Caco-2 (cell line): ENCODE data around the gene AGTPBP1. TPM values are rescaled to one million over a fixed set of nuclear protein-coding genes. Genes with fewer than 3 reads are reported as not detected.

Experiments used
- BruUV-seq: library from RNA; stranded (reverse); fragments of 400-500 nt; replicated peaks from 2 replicates; lab custom pipeline; 2021; lab: Mats Ljungman, UMichigan
- CTCF ChIA-PET: fragments of 300-600 bp; sonication (Branson Sonifier 250); formaldehyde crosslinking; loops from one replicate; lab custom pipeline; 2022; ENCODE audit warnings: antibody characterized with exemption; lab: Charles Lee
- POLR2A ChIA-PET: fragments of 300-600 bp; sonication (Branson Sonifier 250); formaldehyde crosslinking; loops from one replicate; lab custom pipeline; 2022; ENCODE audit warnings: antibody characterized with exemption; lab: Charles Lee
- DNase-seq, 2 experiments: peaks; one replicate each; pipeline versions ENCODE4 v3.0.0 to v3.0.0-alpha.2; 2020 to 2022
- H3K27me3 ChIP-seq: replicated peaks from 2 replicates; pipeline ENCODE4 v1.6.0; 2011; ENCODE audit warnings: low read length; ENCODE audit not compliant: control insufficient read depth, insufficient read depth
- H3K36me3 ChIP-seq: 2 replicates; pipeline ENCODE4 v1.5.1; 2011; ENCODE audit warnings: low read length; ENCODE audit not compliant: control insufficient read depth, insufficient read depth
- H3K4me1 ChIP-seq: fragments of 250-450 bp; sonication (Bioruptor Pico); 2 replicates; pipeline ENCODE4 v1.5.1; 2020; ENCODE audit warnings: mild to moderate bottlenecking
- H3K4me3 ChIP-seq: 2 replicates; pipeline ENCODE4 v1.5.1; 2011; ENCODE audit warnings: low read depth, mild to moderate bottlenecking, control low read depth, low read length
- H3K9me3 ChIP-seq: fragments of 250-450 bp; sonication (Bioruptor Pico); 2 replicates; pipeline ENCODE4 v1.5.1; 2020; ENCODE audit warnings: mild to moderate bottlenecking, moderate library complexity
- H3K27ac Mint-ChIP-seq: one replicate; pipeline ENCODE4 v1.8.0; 2022; ENCODE audit warnings: mixed read lengths; ENCODE audit not compliant: unreplicated experiment
- H3K27me3 Mint-ChIP-seq: one replicate; pipeline ENCODE4 v1.8.0; 2022; ENCODE audit warnings: mixed read lengths; ENCODE audit not compliant: insufficient read depth, unreplicated experiment
- H3K36me3 Mint-ChIP-seq: one replicate; pipeline ENCODE4 v1.8.0; 2022; ENCODE audit warnings: mild to moderate bottlenecking, mixed read lengths; ENCODE audit not compliant: insufficient read depth, unreplicated experiment
- H3K4me1 Mint-ChIP-seq: one replicate; pipeline ENCODE4 v1.8.0; 2022; ENCODE audit warnings: low read depth, mixed read lengths; ENCODE audit not compliant: unreplicated experiment
- H3K4me3 Mint-ChIP-seq: one replicate; pipeline ENCODE4 v1.8.0; 2022; ENCODE audit warnings: mild to moderate bottlenecking, moderate library complexity, mixed read lengths; ENCODE audit not compliant: unreplicated experiment
- H3K9me3 Mint-ChIP-seq: one replicate; pipeline ENCODE4 v1.8.0; 2022; ENCODE audit warnings: mixed read lengths; ENCODE audit not compliant: unreplicated experiment
- intact Hi-C: fragments of 100-400 bp; cut with micrococcal nuclease; formaldehyde crosslinking; loops from one replicate; pipeline ENCODE4 v1.10.0; 2022; ENCODE audit not compliant: unreplicated experiment
- total RNA-seq: library from RNA; stranded (reverse); gene quantifications from 2 replicates; pipeline ENCODE4 v1.2.3, GENCODE V29; 2022
- TF ChIP-seq, protein P1 (sequence below), 2 experiments: fragments of 200-600 bp in 1 of 2; IDR thresholded peaks; 1 replicate in 1 of 2; 2 replicates in 1 of 2; pipeline versions ENCODE4 v1.5.1 to v1.8.0; 2011 to 2022; ENCODE audit warnings: antibody characterized with exemption in 1 of 2, control low read depth in 1 of 2, inconsistent platforms in 1 of 2, low read depth in 1 of 2, low read length in 1 of 2, mild to moderate bottlenecking in 1 of 2, moderate library complexity in 1 of 2; ENCODE audit not compliant: insufficient read depth in 1 of 2, severe bottlenecking in 1 of 2, unreplicated experiment in 1 of 2

The AGTPBP1 gene
- total RNA-seq, 1 experiment from 2014 or later, result 14.0 TPM

DNA sequence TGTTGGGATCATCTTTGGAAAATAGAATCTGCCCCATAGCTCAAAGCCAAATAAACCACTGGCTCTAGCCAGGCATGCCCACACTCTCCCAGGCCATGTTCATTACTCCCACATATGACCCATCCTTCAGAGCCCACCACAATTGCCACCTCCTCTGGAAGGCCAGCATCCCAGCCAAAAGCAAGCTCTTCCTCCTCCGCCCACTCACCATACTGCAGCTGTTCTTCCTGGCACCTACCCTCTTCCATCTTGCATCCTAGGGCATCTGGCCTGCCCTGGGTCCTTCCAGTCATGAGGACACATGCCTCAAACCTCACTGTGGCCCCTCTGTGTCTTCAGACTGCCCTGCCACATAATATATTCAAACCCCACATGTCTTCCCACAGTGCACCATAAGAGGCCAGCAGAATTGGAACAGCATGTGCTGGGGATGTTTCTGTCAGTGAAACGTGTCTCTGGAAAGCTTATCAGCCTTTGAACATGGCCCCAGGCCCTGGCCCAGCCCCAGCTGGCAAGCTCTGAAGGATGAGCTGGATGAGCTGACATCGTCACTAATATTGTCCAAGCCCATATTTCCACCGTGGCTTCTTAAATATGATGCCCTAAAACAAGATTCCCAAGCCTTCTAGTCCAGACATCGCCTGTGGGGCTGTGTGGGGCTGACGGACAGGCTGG is 230.8 kb downstream of the AGTPBP1 start:
- TF ChIP-seq, protein P1, sequence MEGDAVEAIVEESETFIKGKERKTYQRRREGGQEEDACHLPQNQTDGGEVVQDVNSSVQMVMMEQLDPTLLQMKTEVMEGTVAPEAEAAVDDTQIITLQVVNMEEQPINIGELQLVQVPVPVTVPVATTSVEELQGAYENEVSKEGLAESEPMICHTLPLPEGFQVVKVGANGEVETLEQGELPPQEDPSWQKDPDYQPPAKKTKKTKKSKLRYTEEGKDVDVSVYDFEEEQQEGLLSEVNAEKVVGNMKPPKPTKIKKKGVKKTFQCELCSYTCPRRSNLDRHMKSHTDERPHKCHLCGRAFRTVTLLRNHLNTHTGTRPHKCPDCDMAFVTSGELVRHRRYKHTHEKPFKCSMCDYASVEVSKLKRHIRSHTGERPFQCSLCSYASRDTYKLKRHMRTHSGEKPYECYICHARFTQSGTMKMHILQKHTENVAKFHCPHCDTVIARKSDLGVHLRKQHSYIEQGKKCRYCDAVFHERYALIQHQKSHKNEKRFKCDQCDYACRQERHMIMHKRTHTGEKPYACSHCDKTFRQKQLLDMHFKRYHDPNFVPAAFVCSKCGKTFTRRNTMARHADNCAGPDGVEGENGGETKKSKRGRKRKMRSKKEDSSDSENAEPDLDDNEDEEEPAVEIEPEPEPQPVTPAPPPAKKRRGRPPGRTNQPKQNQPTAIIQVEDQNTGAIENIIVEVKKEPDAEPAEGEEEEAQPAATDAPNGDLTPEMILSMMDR (IDR thresholded peaks at IDR 0.05; ENCODE audit: insufficient read depth in 1 of 2, low read depth in 1 of 2, low read length in 1 of 2, severe bottlenecking in 1 of 2, unreplicated experiment in 1 of 2), result no peak
- H3K4me1 Mint-ChIP-seq, result no peaks in the 10 kb centered on the region
- no peaks in the 10 kb centered on the region for H3K4me1 ChIP-seq
- no peak for DNase-seq
- intact Hi-C loops, result no loop called here
- H3K9me3 Mint-ChIP-seq, result no peaks in the 10 kb centered on the region
- no peaks in the 10 kb centered on the region for H3K36me3 Mint-ChIP-seq
- no peak overlapping the region for H3K4me3 ChIP-seq
- H3K27ac Mint-ChIP-seq, result no peak overlapping the region
- H3K27me3 ChIP-seq, result no peaks in the 10 kb centered on the region
- no peaks in the 10 kb centered on the region for H3K9me3 ChIP-seq
- no peaks in the 10 kb centered on the region for H3K36me3 ChIP-seq
- BruUV-seq, result no TSS peak
- CTCF ChIA-PET, result no interaction called here
- no peak overlapping the region for H3K4me3 Mint-ChIP-seq
- POLR2A ChIA-PET, result no interaction called here
- peaks cover 4% of the 10 kb centered on the region for H3K27me3 Mint-ChIP-seq

DNA sequence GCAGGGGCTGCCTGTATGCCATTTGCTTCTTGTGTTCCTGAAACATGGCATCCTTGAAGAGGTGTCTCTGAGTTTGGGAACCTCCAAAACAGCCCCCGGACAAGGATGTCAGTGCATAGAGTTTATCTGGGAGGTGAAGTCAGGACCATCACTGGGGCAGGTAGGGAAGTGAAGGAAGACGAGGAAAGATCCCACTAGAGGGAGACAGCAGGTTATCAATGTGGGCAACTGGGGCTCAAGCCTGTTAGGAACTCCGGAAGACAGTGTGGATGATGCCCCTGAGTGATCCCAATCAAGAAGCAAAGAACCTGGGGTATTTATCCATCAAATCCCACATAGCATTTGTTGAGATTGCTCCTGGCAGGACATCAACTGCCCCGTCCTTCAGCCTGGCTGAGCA is 233.1 kb downstream of the AGTPBP1 start:
- intact Hi-C loops, result loop anchor here (1.0 kb wide), 1 partner anchor 102 kb away; no protein-coding TSS in a partner anchor
- Histone ChIP-seq H3K9me3 (no peaks in the 10 kb centered on the region), H3K4me1 (no peaks in the 10 kb centered on the region), H3K4me3 (no peak overlapping the region), H3K27me3 (no peaks in the 10 kb centered on the region), H3K36me3 (no peaks in the 10 kb centered on the region)
- DNase-seq, result no peak
- H3K36me3 Mint-ChIP-seq, result no peaks in the 10 kb centered on the region
- no peak overlapping the region for H3K27ac Mint-ChIP-seq
- TF ChIP-seq, protein P1 (IDR thresholded peaks at IDR 0.05; ENCODE audit: insufficient read depth in 1 of 2, low read depth in 1 of 2, low read length in 1 of 2, severe bottlenecking in 1 of 2, unreplicated experiment in 1 of 2), result peak in 1 of 2 experiments; percentile 13
- BruUV-seq, result no TSS peak
- H3K4me3 Mint-ChIP-seq, result no peak overlapping the region
- no peaks in the 10 kb centered on the region for H3K4me1 Mint-ChIP-seq
- CTCF ChIA-PET, result interaction anchor here (0.8 kb wide), 1 partner anchor 102 kb away, joined by 4 read pairs; no protein-coding TSS in a partner anchor
- H3K9me3 Mint-ChIP-seq, result no peaks in the 10 kb centered on the region
- H3K27me3 Mint-ChIP-seq, result peaks cover 4% of the 10 kb centered on the region
- POLR2A ChIA-PET, result no interaction called here

- no peaks in the 10 kb centered on the region for H3K27me3 ChIP-seq
- H3K4me3 ChIP-seq, result no peak overlapping the region
- Mint-ChIP-seq H3K27me3 (peaks cover 5% of the 10 kb centered on the region), H3K9me3 (no peaks in the 10 kb centered on the region), H3K36me3 (no peaks in the 10 kb centered on the region), H3K27ac (no peak overlapping the region), H3K4me3 (no peak overlapping the region), H3K4me1 (no peaks in the 10 kb centered on the region)
- no peaks in the 10 kb centered on the region for H3K4me1 ChIP-seq
- intact Hi-C loops, result no loop called here
- no peaks in the 10 kb centered on the region for H3K36me3 ChIP-seq
- TF ChIP-seq, protein P1 (IDR thresholded peaks at IDR 0.05; ENCODE audit: insufficient read depth in 1 of 2, low read depth in 1 of 2, low read length in 1 of 2, severe bottlenecking in 1 of 2, unreplicated experiment in 1 of 2), result no peak
- CTCF ChIA-PET, result no interaction called here
- POLR2A ChIA-PET, result no interaction called here
- no peak for DNase-seq
- no peaks in the 10 kb centered on the region for H3K9me3 ChIP-seq
- BruUV-seq, result no TSS peak
Measured at GRCh38 chr9:85505612-85506011, 236.1 kb downstream of the AGTPBP1 start.
